Stomach (tissue), 4 donors: ENCODE data around the gene PPP1R16B.

Experiments used
- CTCF ChIP-seq, 7 experiments: fragments of 450-650 bp in 4 of 7; fragments of 200-600 bp in 3 of 7; sonication (generic) in 3 of 7; IDR thresholded peaks; one replicate each; pipeline ENCODE4 v1.5.1; 2016 to 2019; ENCODE audit warnings: antibody characterized with exemption in 7 of 7, control low read depth in 2 of 7, mild to moderate bottlenecking in 1 of 7
- EP300 ChIP-seq: sonication (generic); formaldehyde crosslinking; IDR thresholded peaks from one replicate; pipeline ENCODE4 v1.6.1; 2017; ENCODE audit warnings: antibody characterized with exemption

DNA sequence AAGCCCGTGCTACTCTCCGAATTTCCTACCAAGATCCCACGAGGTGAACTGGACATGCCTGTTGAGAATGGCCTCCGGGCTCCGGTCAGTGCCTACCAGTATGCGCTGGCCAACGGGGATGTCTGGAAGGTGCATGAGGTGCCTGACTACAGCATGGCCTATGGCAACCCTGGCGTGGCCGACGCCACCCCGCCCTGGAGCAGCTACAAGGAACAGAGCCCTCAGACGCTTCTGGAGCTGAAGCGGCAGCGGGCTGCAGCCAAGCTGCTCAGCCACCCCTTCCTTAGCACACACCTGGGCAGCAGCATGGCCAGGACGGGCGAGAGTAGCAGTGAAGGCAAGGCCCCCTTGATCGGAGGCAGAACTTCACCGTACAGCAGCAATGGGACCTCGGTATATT, 112.7 kb downstream of the PPP1R16B start:
- TF ChIP-seq CTCF (IDR thresholded peaks at IDR 0.05) (no peak), EP300 (no peak)
